GM12892 (cell line): ENCODE data around the gene NEK2.

Source experiments
- POLR2A ChIP-seq: IDR thresholded peaks from 2 replicates; pipeline ENCODE4 v1.6.1; 2011; ENCODE audit warnings: low read depth, low read length, control low read depth
- POLR2AphosphoS5 ChIP-seq: IDR thresholded peaks from 2 replicates; pipeline ENCODE4 v1.6.1; 2011; ENCODE audit warnings: low read depth, low read length, control low read depth

DNA sequence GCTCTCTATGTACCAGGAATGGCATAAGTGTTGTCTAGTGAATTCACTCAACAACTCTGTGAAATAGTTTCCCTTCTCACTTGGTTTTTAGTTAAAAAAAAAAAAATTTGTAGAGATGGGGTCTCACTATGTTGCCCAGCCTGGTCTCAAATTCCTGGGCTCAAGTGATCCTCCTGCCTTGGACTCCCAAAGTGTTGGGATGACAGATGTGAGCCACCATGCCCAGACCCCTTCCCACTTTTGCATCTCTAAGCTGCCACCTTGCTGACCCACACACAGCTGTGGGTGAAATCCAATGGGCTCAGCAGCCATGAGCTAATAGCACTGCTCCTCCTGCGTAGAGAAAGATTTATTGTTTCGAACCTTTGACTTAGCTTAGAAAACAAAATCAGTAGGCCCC, 33.5 kb downstream of the NEK2 start:
- TF ChIP-seq POLR2AphosphoS5: no peak
- TF ChIP-seq POLR2A: no peak
